DMS114 treated with DMSO at 0.1 percent for 48 hours (cell line): ENCODE results near the gene LURAP1L.

Experiments
- DNase-seq: peaks from one replicate; lab custom pipeline; 2025; ENCODE audit not compliant: unreplicated experiment; lab: John Stamatoyannopoulos, UW

The LURAP1L gene

GRCh38 chr9:12812710-12813109 lies 37.9 kb downstream of the LURAP1L start:
- no peak for DNase-seq

GRCh38 chr9:12813533-12813932 lies 38.7 kb downstream of the LURAP1L start:
- no peak for DNase-seq

GRCh38 chr9:12813960-12814876 lies 39.4 kb downstream of the LURAP1L start:
- no peak for DNase-seq

- DNase-seq, result no peak
These were observed 40.0 kb downstream of the LURAP1L start for GRCh38 chr9:12814877-12815237.

- DNase-seq, result no peak
These were observed 41.1 kb downstream of the LURAP1L start for GRCh38 chr9:12815888-12816287.

GRCh38 chr9:12816656-12817101 lies 41.9 kb downstream of the LURAP1L start:
- DNase-seq, result no peak

GRCh38 chr9:12817702-12818101 lies 42.9 kb downstream of the LURAP1L start:
- DNase-seq, result no peak

GRCh38 chr9:12818431-12819000 lies 43.7 kb downstream of the LURAP1L start:
- DNase-seq, result no peak

GRCh38 chr9:12819436-12820185 lies 44.8 kb downstream of the LURAP1L start:
- DNase-seq, result no peak

- DNase-seq, result no peak
These were observed 47.3 kb downstream of the LURAP1L start for GRCh38 chr9:12822111-12822510.

- no peak for DNase-seq
These were observed 52.2 kb downstream of the LURAP1L start for GRCh38 chr9:12826924-12827565.

- DNase-seq, result no peak
These were observed 58.9 kb downstream of the LURAP1L start for GRCh38 chr9:12833701-12834100.

- DNase-seq, result no peak
These were observed 63.7 kb downstream of the LURAP1L start for GRCh38 chr9:12838546-12838945.

GRCh38 chr9:12843735-12844134 lies 68.9 kb downstream of the LURAP1L start:
- DNase-seq, result no peak

GRCh38 chr9:12846035-12846434 lies 71.2 kb downstream of the LURAP1L start:
- no peak for DNase-seq

GRCh38 chr9:12847561-12847960 lies 72.7 kb downstream of the LURAP1L start:
- DNase-seq, result no peak

GRCh38 chr9:12849486-12850003 lies 74.7 kb downstream of the LURAP1L start:
- DNase-seq, result no peak

GRCh38 chr9:12851341-12852090 lies 76.7 kb downstream of the LURAP1L start:
- no peak for DNase-seq

GRCh38 chr9:12853051-12853450 lies 78.2 kb downstream of the LURAP1L start:
- no peak for DNase-seq

- no peak for DNase-seq
These were observed 79.4 kb downstream of the LURAP1L start for GRCh38 chr9:12854221-12854620.
